ENCODE measurements around the gene PAM.

PAM gene

GRCh38 chr5:102932781-102933180, 177.7 kb downstream of the PAM start:
- H3K4me3 ChIP-seq (ENCODE audit: low read depth, low read length), result no peak overlapping the region
- TF ChIP-seq CTCF (IDR thresholded peaks at IDR 0.05; ENCODE audit: borderline replicate concordance, insufficient read depth, low read depth, low read length), result no peak

GRCh38 chr5:102933316-102933715, 178.2 kb downstream of the PAM start:
- no peak overlapping the region for H3K4me3 ChIP-seq (ENCODE audit: low read depth, low read length)
- TF ChIP-seq CTCF (IDR thresholded peaks at IDR 0.05; ENCODE audit: borderline replicate concordance, insufficient read depth, low read depth, low read length), result no peak

- TF ChIP-seq CTCF (IDR thresholded peaks at IDR 0.05; ENCODE audit: borderline replicate concordance, insufficient read depth, low read depth, low read length), result no peak
- H3K4me3 ChIP-seq (ENCODE audit: low read depth, low read length), result no peak overlapping the region
These were observed 178.8 kb downstream of the PAM start for GRCh38 chr5:102933721-102934459.

GRCh38 chr5:102937894-102938293, 182.8 kb downstream of the PAM start:
- no peak overlapping the region for H3K4me3 ChIP-seq (ENCODE audit: low read depth, low read length)
- TF ChIP-seq CTCF (IDR thresholded peaks at IDR 0.05; ENCODE audit: borderline replicate concordance, insufficient read depth, low read depth, low read length), result no peak

GRCh38 chr5:102941111-102941510, 186.0 kb downstream of the PAM start:
- H3K4me3 ChIP-seq (ENCODE audit: low read depth, low read length), result no peak overlapping the region
- no peak for TF ChIP-seq CTCF (IDR thresholded peaks at IDR 0.05; ENCODE audit: borderline replicate concordance, insufficient read depth, low read depth, low read length)

- no peak overlapping the region for H3K4me3 ChIP-seq (ENCODE audit: low read depth, low read length)
- TF ChIP-seq CTCF (IDR thresholded peaks at IDR 0.05; ENCODE audit: borderline replicate concordance, insufficient read depth, low read depth, low read length), result no peak
These were observed 191.3 kb downstream of the PAM start for GRCh38 chr5:102946414-102946813.

- H3K4me3 ChIP-seq (ENCODE audit: low read depth, low read length), result no peak overlapping the region
- TF ChIP-seq CTCF (IDR thresholded peaks at IDR 0.05; ENCODE audit: borderline replicate concordance, insufficient read depth, low read depth, low read length), result no peak
These were observed 191.9 kb downstream of the PAM start for GRCh38 chr5:102946971-102947370.

Data from GM12875 (cell line).